Astrocyte (in vitro differentiated cells and primary cell): ENCODE data around the gene NFYB. TPM values are rescaled to one million over a fixed set of nuclear protein-coding genes. Genes with fewer than 3 reads are reported as not detected.

ENCODE experiments used
- DNase-seq: peaks from one replicate; pipeline ENCODE4 v3.0.0-alpha.2; 2010; ENCODE audit warnings: low read depth
- FAIRE-seq: peaks from 2 replicates; lab custom pipeline; 2011; peaks lifted over from hg19 to GRCh38; lab: Jason Lieb, UNC
- H2AFZ ChIP-seq: 2 replicates; pipeline ENCODE4 v1.6.0; 2012; ENCODE audit warnings: low read depth, low read length, inconsistent platforms
- H3K27ac ChIP-seq: 2 replicates; pipeline ENCODE4 v1.5.1; 2011; ENCODE audit warnings: low read depth, low read length, inconsistent platforms
- H3K27me3 ChIP-seq: 2 replicates; pipeline ENCODE4 v1.6.0; 2011; ENCODE audit warnings: low read length, inconsistent platforms; ENCODE audit not compliant: insufficient read depth
- H3K36me3 ChIP-seq: 2 replicates; pipeline ENCODE4 v1.5.1; 2011; ENCODE audit warnings: low read length, inconsistent platforms; ENCODE audit not compliant: insufficient read depth
- H3K4me1 ChIP-seq: 2 replicates; pipeline ENCODE4 v1.5.1; 2011; ENCODE audit warnings: low read length, inconsistent platforms; ENCODE audit not compliant: insufficient read depth
- H3K4me2 ChIP-seq: 2 replicates; pipeline ENCODE4 v1.6.0; 2012; ENCODE audit warnings: low read length, inconsistent platforms
- H3K4me3 ChIP-seq: 2 replicates; pipeline ENCODE4 v1.5.1; 2011; ENCODE audit warnings: low read depth, mild to moderate bottlenecking, low read length, inconsistent platforms; ENCODE audit not compliant: insufficient read depth
- H3K79me2 ChIP-seq: 2 replicates; pipeline ENCODE4 v1.6.0; 2012; ENCODE audit warnings: mild to moderate bottlenecking, low read length, inconsistent platforms; ENCODE audit not compliant: insufficient read depth
- H3K9ac ChIP-seq: 2 replicates; pipeline ENCODE4 v1.6.0; 2012; ENCODE audit warnings: mild to moderate bottlenecking, low read length, inconsistent platforms
- H3K9me3 ChIP-seq: 2 replicates; pipeline ENCODE4 v1.5.1; 2012; ENCODE audit warnings: low read depth, mild to moderate bottlenecking, low read length, inconsistent platforms; ENCODE audit not compliant: insufficient read depth
- H4K20me1 ChIP-seq: 2 replicates; pipeline ENCODE4 v1.6.0; 2012; ENCODE audit warnings: low read length, inconsistent platforms; ENCODE audit not compliant: insufficient read depth
- H3K27ac Mint-ChIP-seq: one replicate; pipeline ENCODE4 v1.8.0; 2021; ENCODE audit warnings: mild to moderate bottlenecking, mixed read lengths; ENCODE audit not compliant: unreplicated experiment
- H3K27me3 Mint-ChIP-seq: one replicate; pipeline ENCODE4 v1.8.0; 2021; ENCODE audit warnings: low read depth, mixed read lengths; ENCODE audit not compliant: unreplicated experiment
- H3K36me3 Mint-ChIP-seq: one replicate; pipeline ENCODE4 v1.8.0; 2021; ENCODE audit warnings: low read depth, mixed read lengths; ENCODE audit not compliant: unreplicated experiment
- H3K4me1 Mint-ChIP-seq: one replicate; pipeline ENCODE4 v1.8.0; 2021; ENCODE audit warnings: low read depth, mixed read lengths; ENCODE audit not compliant: unreplicated experiment
- H3K4me3 Mint-ChIP-seq: one replicate; pipeline ENCODE4 v1.8.0; 2021; ENCODE audit warnings: mild to moderate bottlenecking, moderate library complexity, mixed read lengths; ENCODE audit not compliant: unreplicated experiment
- H3K9me3 Mint-ChIP-seq: one replicate; pipeline ENCODE4 v1.8.0; 2021; ENCODE audit warnings: mild to moderate bottlenecking, mixed read lengths; ENCODE audit not compliant: unreplicated experiment
- EZH2 ChIP-seq: IDR thresholded peaks from 2 replicates; pipeline ENCODE4 v1.6.1; 2012; ENCODE audit warnings: mild to moderate bottlenecking, low read length, inconsistent platforms; ENCODE audit not compliant: insufficient read depth
- total RNA-seq: library from RNA; stranded (reverse); gene quantifications from 2 replicates; pipeline ENCODE4 v1.2.1, GENCODE V29; 2021
- TF ChIP-seq, protein P1 (sequence below): IDR thresholded peaks from 2 replicates; pipeline ENCODE4 v1.5.1; 2011; ENCODE audit warnings: low read depth, mild to moderate bottlenecking, inconsistent platforms, low read length, moderate library complexity; ENCODE audit not compliant: insufficient read depth

The NFYB gene
- total RNA-seq, 1 donor from 2014 or later, result 14.8 TPM

DNA sequence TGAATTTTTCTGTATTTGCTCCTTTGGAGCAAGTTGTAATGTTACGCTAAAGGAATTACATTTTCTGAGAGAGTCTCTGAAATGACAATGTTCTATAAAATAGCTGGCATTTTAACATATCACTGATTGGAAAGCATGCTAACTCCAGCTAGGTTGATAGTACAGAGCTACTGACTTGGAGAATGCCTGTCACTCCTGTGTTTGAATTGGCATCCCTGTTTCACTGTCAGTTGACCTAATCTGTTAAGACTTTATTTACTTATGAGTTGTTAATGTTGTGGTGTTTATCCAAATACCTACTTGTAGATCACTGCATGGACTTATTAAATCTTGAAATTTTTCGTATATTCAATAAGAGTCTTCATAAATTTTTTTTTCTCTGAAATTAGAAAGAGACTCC, 40.1 kb downstream of the NFYB start:
- Histone ChIP-seq H3K4me2 (no peak overlapping the region), H3K4me3 (no peak overlapping the region), H3K27ac (no peak overlapping the region), H3K4me1 (peaks cover 4% of the 10 kb centered on the region), H2AFZ (no peak overlapping the region), H3K27me3 (no peaks in the 10 kb centered on the region), H3K79me2 (no peaks in the 10 kb centered on the region), H3K36me3 (peaks cover 26% of the 10 kb centered on the region), H4K20me1 (no peaks in the 10 kb centered on the region), H3K9ac (no peak overlapping the region), H3K9me3 (no peaks in the 10 kb centered on the region)
- FAIRE-seq, result no peak
- H3K27me3 Mint-ChIP-seq, result no peaks in the 10 kb centered on the region
- no peaks in the 10 kb centered on the region for H3K4me1 Mint-ChIP-seq
- TF ChIP-seq, protein P1, sequence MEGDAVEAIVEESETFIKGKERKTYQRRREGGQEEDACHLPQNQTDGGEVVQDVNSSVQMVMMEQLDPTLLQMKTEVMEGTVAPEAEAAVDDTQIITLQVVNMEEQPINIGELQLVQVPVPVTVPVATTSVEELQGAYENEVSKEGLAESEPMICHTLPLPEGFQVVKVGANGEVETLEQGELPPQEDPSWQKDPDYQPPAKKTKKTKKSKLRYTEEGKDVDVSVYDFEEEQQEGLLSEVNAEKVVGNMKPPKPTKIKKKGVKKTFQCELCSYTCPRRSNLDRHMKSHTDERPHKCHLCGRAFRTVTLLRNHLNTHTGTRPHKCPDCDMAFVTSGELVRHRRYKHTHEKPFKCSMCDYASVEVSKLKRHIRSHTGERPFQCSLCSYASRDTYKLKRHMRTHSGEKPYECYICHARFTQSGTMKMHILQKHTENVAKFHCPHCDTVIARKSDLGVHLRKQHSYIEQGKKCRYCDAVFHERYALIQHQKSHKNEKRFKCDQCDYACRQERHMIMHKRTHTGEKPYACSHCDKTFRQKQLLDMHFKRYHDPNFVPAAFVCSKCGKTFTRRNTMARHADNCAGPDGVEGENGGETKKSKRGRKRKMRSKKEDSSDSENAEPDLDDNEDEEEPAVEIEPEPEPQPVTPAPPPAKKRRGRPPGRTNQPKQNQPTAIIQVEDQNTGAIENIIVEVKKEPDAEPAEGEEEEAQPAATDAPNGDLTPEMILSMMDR, result no peak
- TF ChIP-seq EZH2, result no peak
- peaks cover 13% of the 10 kb centered on the region for H3K36me3 Mint-ChIP-seq
- no peak overlapping the region for H3K4me3 Mint-ChIP-seq
- DNase-seq, result no peak
- H3K9me3 Mint-ChIP-seq, result peaks cover 3% of the 10 kb centered on the region
- H3K27ac Mint-ChIP-seq, result no peak overlapping the region

DNA sequence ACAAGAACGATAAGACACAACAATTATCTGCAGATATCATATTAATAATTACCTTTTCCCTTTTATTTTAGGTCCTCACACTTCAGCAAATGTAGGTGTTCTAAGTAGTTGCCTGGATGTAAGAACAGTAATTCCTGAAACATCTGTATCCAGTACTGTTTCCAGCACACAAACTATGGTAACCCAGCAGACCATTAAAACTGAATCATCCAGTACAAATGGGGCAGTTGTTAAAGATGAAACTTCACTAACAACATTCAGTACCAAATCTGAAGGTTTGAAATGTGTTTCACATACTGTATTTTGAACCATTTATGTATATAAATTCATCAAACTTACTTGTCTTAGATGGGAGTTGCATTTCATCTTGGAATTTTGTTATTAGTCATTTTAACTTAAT, 42.7 kb downstream of the NFYB start:
- H3K9me3 ChIP-seq, result no peaks in the 10 kb centered on the region
- Mint-ChIP-seq H3K36me3 (peaks cover 17% of the 10 kb centered on the region), H3K4me1 (no peaks in the 10 kb centered on the region), H3K4me3 (no peak overlapping the region), H3K9me3 (peaks cover 3% of the 10 kb centered on the region), H3K27ac (no peak overlapping the region), H3K27me3 (no peaks in the 10 kb centered on the region)
- DNase-seq (no peak), FAIRE-seq (no peak)
- no peak overlapping the region for H3K4me3 ChIP-seq
- no peaks in the 10 kb centered on the region for H3K27me3 ChIP-seq
- H3K4me1 ChIP-seq, result peaks cover 4% of the 10 kb centered on the region
- no peaks in the 10 kb centered on the region for H4K20me1 ChIP-seq
- H3K9ac ChIP-seq, result no peak overlapping the region
- no peak overlapping the region for H3K27ac ChIP-seq
- H3K4me2 ChIP-seq, result no peak overlapping the region
- TF ChIP-seq EZH2, result no peak
- TF ChIP-seq, protein P1, result no peak
- H2AFZ ChIP-seq, result no peak overlapping the region
- H3K36me3 ChIP-seq, result peaks cover 27% of the 10 kb centered on the region
- H3K79me2 ChIP-seq, result no peaks in the 10 kb centered on the region

DNA sequence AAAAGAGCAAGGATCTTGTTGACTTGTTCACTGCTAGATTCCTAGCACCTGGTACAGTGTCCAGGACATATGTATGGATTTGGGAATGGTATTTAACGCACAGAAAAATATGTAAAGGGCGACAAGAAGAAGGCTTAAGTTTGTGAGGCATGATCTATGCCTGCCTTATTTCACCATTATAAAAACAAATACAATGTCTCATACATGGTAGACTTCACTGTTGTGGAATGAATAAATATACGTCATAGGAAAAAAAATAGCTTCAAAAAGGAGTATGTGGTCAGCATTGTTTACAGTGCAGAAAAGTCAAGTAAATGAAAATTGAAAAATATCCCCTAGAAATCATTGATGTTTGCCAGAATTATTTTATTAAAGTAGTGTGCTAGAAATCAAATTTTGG, 43.7 kb downstream of the NFYB start:
- Mint-ChIP-seq H3K4me3 (no peak overlapping the region), H3K36me3 (peaks cover 19% of the 10 kb centered on the region), H3K27ac (no peak overlapping the region), H3K4me1 (no peaks in the 10 kb centered on the region), H3K27me3 (no peaks in the 10 kb centered on the region), H3K9me3 (peaks cover 3% of the 10 kb centered on the region)
- Histone ChIP-seq H3K4me3 (no peak overlapping the region), H3K27ac (peak overlapping the region; percentile 48), H3K9me3 (no peaks in the 10 kb centered on the region), H3K9ac (no peak overlapping the region), H2AFZ (no peak overlapping the region), H3K27me3 (no peaks in the 10 kb centered on the region), H3K36me3 (peaks cover 21% of the 10 kb centered on the region), H3K4me2 (peak overlapping the region; percentile 3), H3K79me2 (no peaks in the 10 kb centered on the region), H3K4me1 (peaks cover 4% of the 10 kb centered on the region), H4K20me1 (no peaks in the 10 kb centered on the region)
- DNase-seq, result peak; percentile 13
- peak; percentile 68 for FAIRE-seq
- TF ChIP-seq, protein P1, result no peak
